Activated CD8-positive, alpha-beta memory T cell treated with anti-CD3 and anti-CD28 coated beads, Interleukin-2, amount 50 U/mL, for 1 hour (primary cell): ENCODE data around the gene MAPK8IP3.

ENCODE experiments used
- DNase-seq: peaks from one replicate; pipeline ENCODE4 v3.0.0-alpha.2; 2020; ENCODE audit errors: extremely low read depth

The MAPK8IP3 gene

GRCh38 chr16:1809281-1809801 is 103.3 kb downstream of the MAPK8IP3 start:
- no peak for DNase-seq

- DNase-seq: no peak
These were observed 104.1 kb downstream of the MAPK8IP3 start for GRCh38 chr16:1810106-1810505.

GRCh38 chr16:1810536-1810935 is 104.5 kb downstream of the MAPK8IP3 start:
- DNase-seq: no peak

- DNase-seq: no peak
These were observed 106.8 kb downstream of the MAPK8IP3 start for GRCh38 chr16:1812732-1813163.

GRCh38 chr16:1815461-1815860 is 109.5 kb downstream of the MAPK8IP3 start:
- DNase-seq: no peak

GRCh38 chr16:1816396-1817275 is 110.6 kb downstream of the MAPK8IP3 start:
- DNase-seq: no peak

GRCh38 chr16:1817276-1817589 is 111.2 kb downstream of the MAPK8IP3 start:
- no peak for DNase-seq

GRCh38 chr16:1817716-1818115 is 111.7 kb downstream of the MAPK8IP3 start:
- DNase-seq: no peak

- DNase-seq: no peak
These were observed 112.3 kb downstream of the MAPK8IP3 start for GRCh38 chr16:1818204-1818872.

- no peak for DNase-seq
These were observed 113.0 kb downstream of the MAPK8IP3 start for GRCh38 chr16:1818873-1819525.

- DNase-seq: no peak
These were observed 113.6 kb downstream of the MAPK8IP3 start for GRCh38 chr16:1819611-1820010.
